ENCODE results near the gene ARMC10. TPM values are rescaled to one million over a fixed set of nuclear protein-coding genes. Genes with fewer than 3 reads are reported as not detected.

ARMC10 gene
- total RNA-seq, 1 experiment from 2014 or later = 66.0 TPM

GRCh38 chr7:103116991-103117390 is 42.1 kb downstream of the ARMC10 start:
- no peak overlapping the region for H3K4me3 ChIP-seq
- ChIA-PET CTCF (no interaction called here), POLR2A (ENCODE audit: unreplicated experiment) (no interaction called here)
- H3K27me3 ChIP-seq (ENCODE audit: insufficient read depth, low read depth) = no peaks in the 10 kb centered on the region
- H3K9me2 ChIP-seq (ENCODE audit: insufficient read depth) = no peaks in the 10 kb centered on the region
- no peaks in the 10 kb centered on the region for H4K20me1 ChIP-seq (ENCODE audit: insufficient read depth)
- DNase-seq = no peak
- peaks cover 3% of the 10 kb centered on the region; the same call in 1 of the 2 replicates for H3K36me3 ChIP-seq (ENCODE audit: low read depth)
- no peaks in the 10 kb centered on the region for H3K79me2 ChIP-seq (ENCODE audit: low read depth)
- intact Hi-C loops (cut with micrococcal nuclease; ENCODE audit: unreplicated experiment) = no loop called here
- peaks cover 13% of the 10 kb centered on the region; the same call in 1 of the 2 replicates for H3F3A ChIP-seq (ENCODE audit: insufficient read depth, low read depth)
- 0 out of 2 replicates have a peak, but pooled peaks cover 6% of the 10 kb centered on the region for H3K9me3 ChIP-seq (ENCODE audit: insufficient read depth, low read depth)
- peaks cover 5% of the 10 kb centered on the region for H3K4me1 ChIP-seq (replicated peaks; ENCODE audit: insufficient read depth)
- BruUV-seq (replicated peaks) = no TSS peak
- H3K27ac ChIP-seq = no peak overlapping the region
- no peak overlapping the region for H3K4me2 ChIP-seq
- TF ChIP-seq, protein P1, sequence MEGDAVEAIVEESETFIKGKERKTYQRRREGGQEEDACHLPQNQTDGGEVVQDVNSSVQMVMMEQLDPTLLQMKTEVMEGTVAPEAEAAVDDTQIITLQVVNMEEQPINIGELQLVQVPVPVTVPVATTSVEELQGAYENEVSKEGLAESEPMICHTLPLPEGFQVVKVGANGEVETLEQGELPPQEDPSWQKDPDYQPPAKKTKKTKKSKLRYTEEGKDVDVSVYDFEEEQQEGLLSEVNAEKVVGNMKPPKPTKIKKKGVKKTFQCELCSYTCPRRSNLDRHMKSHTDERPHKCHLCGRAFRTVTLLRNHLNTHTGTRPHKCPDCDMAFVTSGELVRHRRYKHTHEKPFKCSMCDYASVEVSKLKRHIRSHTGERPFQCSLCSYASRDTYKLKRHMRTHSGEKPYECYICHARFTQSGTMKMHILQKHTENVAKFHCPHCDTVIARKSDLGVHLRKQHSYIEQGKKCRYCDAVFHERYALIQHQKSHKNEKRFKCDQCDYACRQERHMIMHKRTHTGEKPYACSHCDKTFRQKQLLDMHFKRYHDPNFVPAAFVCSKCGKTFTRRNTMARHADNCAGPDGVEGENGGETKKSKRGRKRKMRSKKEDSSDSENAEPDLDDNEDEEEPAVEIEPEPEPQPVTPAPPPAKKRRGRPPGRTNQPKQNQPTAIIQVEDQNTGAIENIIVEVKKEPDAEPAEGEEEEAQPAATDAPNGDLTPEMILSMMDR (conservative IDR thresholded peaks at IDR 0.05) = no peak
- TF ChIP-seq EZH2 (IDR thresholded peaks at IDR 0.05; ENCODE audit: low read depth) = no peak
- no peak overlapping the region for H2AFZ ChIP-seq

GRCh38 chr7:103117465-103117864 is 42.5 kb downstream of the ARMC10 start:
- Histone ChIP-seq H3F3A (ENCODE audit: insufficient read depth, low read depth) (peaks cover 13% of the 10 kb centered on the region; the same call in 1 of the 2 replicates), H3K9me3 (ENCODE audit: insufficient read depth, low read depth) (0 out of 2 replicates have a peak, but pooled peaks cover 6% of the 10 kb centered on the region), H3K36me3 (ENCODE audit: low read depth) (peaks cover 3% of the 10 kb centered on the region; the same call in 1 of the 2 replicates), H3K4me2 (no peak overlapping the region), H3K27ac (no peak overlapping the region), H2AFZ (no peak overlapping the region), H3K27me3 (ENCODE audit: insufficient read depth, low read depth) (no peaks in the 10 kb centered on the region), H3K9me2 (ENCODE audit: insufficient read depth) (no peaks in the 10 kb centered on the region), H4K20me1 (ENCODE audit: insufficient read depth) (no peaks in the 10 kb centered on the region), H3K4me3 (no peak overlapping the region), H3K4me1 (replicated peaks; ENCODE audit: insufficient read depth) (peaks cover 5% of the 10 kb centered on the region), H3K79me2 (ENCODE audit: low read depth) (no peaks in the 10 kb centered on the region)
- intact Hi-C loops (cut with micrococcal nuclease; ENCODE audit: unreplicated experiment) = no loop called here
- ChIA-PET POLR2A (ENCODE audit: unreplicated experiment) (no interaction called here), CTCF (no interaction called here)
- BruUV-seq (replicated peaks) = no TSS peak
- TF ChIP-seq EZH2 (IDR thresholded peaks at IDR 0.05; ENCODE audit: low read depth) = no peak
- TF ChIP-seq, protein P1 (conservative IDR thresholded peaks at IDR 0.05) = no peak
- DNase-seq = no peak

DNA sequence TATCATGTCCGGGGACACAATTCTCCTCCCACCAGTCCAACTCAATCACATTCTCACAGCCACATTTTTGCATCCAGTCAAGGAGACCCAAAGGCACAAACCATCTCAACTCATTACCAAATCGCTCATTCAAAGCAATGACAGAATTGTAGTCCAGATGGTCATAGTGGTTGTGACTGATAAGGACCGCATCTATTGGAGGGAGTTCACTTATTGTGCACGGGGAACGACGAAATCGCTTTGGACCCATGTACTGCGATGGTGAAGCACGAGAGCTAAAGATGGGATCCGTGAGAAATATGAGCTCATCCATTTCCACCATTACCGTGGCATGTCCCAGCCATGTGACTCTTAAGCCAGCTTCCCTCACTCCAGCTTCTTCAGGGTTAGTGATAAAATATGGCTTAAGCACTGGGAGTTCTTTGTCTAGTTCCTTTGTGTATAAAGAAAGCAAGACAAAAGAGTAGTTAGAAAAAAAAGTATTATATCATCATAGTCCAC is 44.9 kb downstream of the ARMC10 start:
- no peak for DNase-seq
- no peak overlapping the region for H3K4me2 ChIP-seq
- POLR2A ChIA-PET (ENCODE audit: unreplicated experiment) = interaction anchor here (0.7 kb wide), 1 partner anchor 22 kb away, joined by 10 read pairs; no protein-coding TSS in a partner anchor
- no peaks in the 10 kb centered on the region for H3K79me2 ChIP-seq (ENCODE audit: low read depth)
- peaks cover 3% of the 10 kb centered on the region; the same call in 1 of the 2 replicates for H3K36me3 ChIP-seq (ENCODE audit: low read depth)
- no peaks in the 10 kb centered on the region for H3K9me3 ChIP-seq (ENCODE audit: insufficient read depth, low read depth)
- H3K4me3 ChIP-seq = no peak overlapping the region
- intact Hi-C loops (cut with micrococcal nuclease; ENCODE audit: unreplicated experiment) = no loop called here
- H4K20me1 ChIP-seq (ENCODE audit: insufficient read depth) = no peaks in the 10 kb centered on the region
- H3K27ac ChIP-seq = no peak overlapping the region
- no peak overlapping the region for H2AFZ ChIP-seq
- CTCF ChIA-PET = no interaction called here
- no peaks in the 10 kb centered on the region for H3K27me3 ChIP-seq (ENCODE audit: insufficient read depth, low read depth)
- TF ChIP-seq EZH2 (IDR thresholded peaks at IDR 0.05; ENCODE audit: low read depth) = no peak
- TF ChIP-seq, protein P1 (conservative IDR thresholded peaks at IDR 0.05) = no peak
- no peaks in the 10 kb centered on the region for H3K9me2 ChIP-seq (ENCODE audit: insufficient read depth)
- BruUV-seq (replicated peaks) = no TSS peak
- H3K4me1 ChIP-seq (replicated peaks; ENCODE audit: insufficient read depth) = no peaks in the 10 kb centered on the region
- H3F3A ChIP-seq (ENCODE audit: insufficient read depth, low read depth) = no peaks in the 10 kb centered on the region
